GM18870 (cell line): ENCODE results near the gene TPX2.

Experiments used
- ATAC-seq: cut with Tn5 transposase; IDR thresholded peaks from one replicate; pipeline ENCODE4 v1.9.1; 2021; ENCODE audit warnings: moderate library complexity; ENCODE audit not compliant: unreplicated experiment

The TPX2 gene

DNA sequence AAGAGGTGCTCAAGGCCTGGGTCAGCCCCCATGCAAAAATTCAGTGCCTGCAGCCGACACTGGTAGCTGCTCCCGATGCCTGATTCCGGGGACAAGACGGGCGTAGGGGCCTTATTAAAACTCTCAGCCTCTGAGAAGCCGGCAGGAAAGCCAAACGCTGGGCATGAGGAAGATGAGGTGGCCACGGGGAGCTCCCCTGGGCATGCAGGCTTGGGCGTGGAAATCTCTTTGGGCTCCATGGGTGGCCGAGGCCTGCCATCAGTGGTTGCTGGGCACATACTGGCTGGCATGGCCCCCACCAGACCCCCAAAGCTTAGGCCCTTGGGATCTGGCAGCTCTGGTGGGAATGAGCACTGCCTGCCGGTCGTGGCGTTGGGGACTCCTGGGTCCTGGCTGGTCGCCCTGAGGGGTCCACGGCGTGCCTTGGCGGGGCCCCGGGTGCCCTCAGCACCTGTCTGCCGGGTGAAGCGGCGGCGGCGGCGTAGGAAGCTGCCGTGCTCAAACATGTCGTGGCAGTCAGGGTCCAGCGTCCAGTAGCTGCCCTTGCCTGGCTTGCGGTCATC lies 105.7 kb downstream of the TPX2 start:
- no peak for ATAC-seq

GRCh38 chr20:31845300-31845863 lies 106.3 kb downstream of the TPX2 start, which contains the start of gene FOXS1:
Gene FOXS1 (minus strand): TSS chr20:31845604. CDS start chr20:31845542, 62 bp downstream.
- ATAC-seq, result no peak

- ATAC-seq, result no peak
Measured at GRCh38 chr20:31846793-31847138, 107.7 kb downstream of the TPX2 start.

GRCh38 chr20:31848088-31848999 lies 109.3 kb downstream of the TPX2 start:
- ATAC-seq, result no peak

- ATAC-seq, result no peak
Measured at GRCh38 chr20:31849306-31849930, 110.3 kb downstream of the TPX2 start.
